Stimulated activated CD8-positive, alpha-beta memory T cell treated with anti-CD3 and anti-CD28 coated beads, Interleukin-7, amount 100 ng/mL, for 4 hours (primary cell): Measurements from ENCODE around the gene KRTAP4-1.
"Not testable (repeated sequence)": the region's sequence is repeated elsewhere in the genome, so short reads cannot be mapped to it uniquely, and the experiment has no call there.

Source experiments
- DNase-seq, 2 donors: peaks; one replicate each; pipeline ENCODE4 v3.0.0-alpha.2; 2020; ENCODE audit warnings: low read depth in 2 of 2

Gene KRTAP4-1

GRCh38 chr17:41184480-41184961, at the start of gene KRTAP4-1:
KRTAP4-1 (minus strand) TSS chr17:41184911; CDS start chr17:41184854, 57 bp downstream.
- no peak for DNase-seq

GRCh38 chr17:41232399-41233105, 47.8 kb upstream of the KRTAP4-1 start, which contains the start of gene KRTAP9-3:
KRTAP9-3 (plus strand) TSS chr17:41232449; CDS start chr17:41232502, 53 bp downstream.
- DNase-seq: not testable (repeated sequence)

- DNase-seq: no peak
Measured at GRCh38 chr17:41231731-41232130, 47.0 kb upstream of the KRTAP4-1 start.

GRCh38 chr17:41230094-41230493, 45.4 kb upstream of the KRTAP4-1 start:
- no peak for DNase-seq

- DNase-seq: not testable (repeated sequence)
Measured at GRCh38 chr17:41226598-41227095, 41.9 kb upstream of the KRTAP4-1 start, which contains the start of gene KRTAP9-2. KRTAP9-2 (plus strand) TSS chr17:41226648; CDS start chr17:41226655, 7 bp downstream.

- DNase-seq: no peak
Measured at GRCh38 chr17:41226051-41226450, 41.3 kb upstream of the KRTAP4-1 start.

- DNase-seq: no peak
Measured at GRCh38 chr17:41223821-41224220, 39.1 kb upstream of the KRTAP4-1 start.

GRCh38 chr17:41215681-41216080, 31.0 kb upstream of the KRTAP4-1 start:
- no peak for DNase-seq

GRCh38 chr17:41212524-41213169, 27.9 kb upstream of the KRTAP4-1 start:
- DNase-seq: no peak

- DNase-seq: no peak
Measured at GRCh38 chr17:41211845-41212466, 27.2 kb upstream of the KRTAP4-1 start.

GRCh38 chr17:41199421-41200078, 14.8 kb upstream of the KRTAP4-1 start:
- no peak for DNase-seq

- no peak for DNase-seq
Measured at GRCh38 chr17:41196068-41196467, 11.4 kb upstream of the KRTAP4-1 start.

GRCh38 chr17:41190328-41190727, 5.6 kb upstream of the KRTAP4-1 start:
- DNase-seq: no peak

- not testable (repeated sequence) for DNase-seq
Measured at GRCh38 chr17:41189837-41190318, 5.2 kb upstream of the KRTAP4-1 start, which contains the start of gene KRTAP9-1. KRTAP9-1 (plus strand) TSS chr17:41189887; CDS start chr17:41189887, 0 bp downstream.

- no peak for DNase-seq
Measured at GRCh38 chr17:41186872-41187271, 2.2 kb upstream of the KRTAP4-1 start.

- DNase-seq: no peak
Measured at GRCh38 chr17:41185001-41185400, 290 bp upstream of the KRTAP4-1 start.

- DNase-seq: no peak
Measured at GRCh38 chr17:41178843-41179616, 5.7 kb downstream of the KRTAP4-1 start.

GRCh38 chr17:41178341-41178740, 6.4 kb downstream of the KRTAP4-1 start:
- DNase-seq: no peak

GRCh38 chr17:41177727-41178271, 6.9 kb downstream of the KRTAP4-1 start, which contains the start of gene KRTAP4-2:
KRTAP4-2 (minus strand) TSS chr17:41178221; CDS start chr17:41178164, 57 bp downstream.
- no peak for DNase-seq

GRCh38 chr17:41176744-41177387, 7.8 kb downstream of the KRTAP4-1 start:
- no peak for DNase-seq
